Esophagus squamous epithelium (tissue), 4 donors: ENCODE measurements around the gene STMN3.

Source experiments
- CTCF ChIP-seq, 6 experiments: fragments of 450-650 bp in 4 of 6; fragments of 200-600 bp in 2 of 6; sonication (generic) in 2 of 6; IDR thresholded peaks; one replicate each; pipeline ENCODE4 v1.5.1; 2016 to 2019; ENCODE audit warnings: antibody characterized with exemption in 6 of 6, mild to moderate bottlenecking in 4 of 6, moderate library complexity in 4 of 6
- POLR2A ChIP-seq, 4 donors: fragments of 450-650 bp; IDR thresholded peaks; one replicate each; pipeline ENCODE4 v1.6.1; 2017; ENCODE audit warnings: antibody characterized with exemption in 4 of 4, mild to moderate bottlenecking in 4 of 4, moderate library complexity in 3 of 4

- TF ChIP-seq POLR2A (IDR thresholded peaks at IDR 0.05) (no peak), CTCF (IDR thresholded peaks at IDR 0.05) (no peak)
Measured at GRCh38 chr20:63653041-63653973, at the start of gene STMN3.
